Measurements from ENCODE around the gene RPL6.
"Not testable (repeated sequence)": the region's sequence is repeated elsewhere in the genome, so short reads cannot be mapped to it uniquely, and the experiment has no call there.

The RPL6 gene

GRCh38 chr12:112409064-112409905 is at the start of gene RPL6:
TSS of gene RPL6 (minus strand) at chr12:112409605. CDS start at chr12:112408656, 949 bp downstream.
- DNase-seq (ENCODE audit: low spot score) = peak; percentile 85

- no peak for DNase-seq (ENCODE audit: low spot score)
Measured at GRCh38 chr12:112458751-112459150, 49.3 kb upstream of the RPL6 start.

GRCh38 chr12:112458330-112458729 is 48.9 kb upstream of the RPL6 start:
- no peak for DNase-seq (ENCODE audit: low spot score)

GRCh38 chr12:112457142-112457541 is 47.7 kb upstream of the RPL6 start:
- DNase-seq (ENCODE audit: low spot score) = not testable (repeated sequence)

- no peak for DNase-seq (ENCODE audit: low spot score)
Measured at GRCh38 chr12:112456029-112456428, 46.6 kb upstream of the RPL6 start.

GRCh38 chr12:112450725-112451124 is 41.3 kb upstream of the RPL6 start:
- no peak for DNase-seq (ENCODE audit: low spot score)

- not testable (repeated sequence) for DNase-seq (ENCODE audit: low spot score)
Measured at GRCh38 chr12:112448165-112448564, 38.8 kb upstream of the RPL6 start.

- no peak for DNase-seq (ENCODE audit: low spot score)
Measured at GRCh38 chr12:112447106-112447505, 37.7 kb upstream of the RPL6 start.

GRCh38 chr12:112446008-112446725 is 36.8 kb upstream of the RPL6 start:
- DNase-seq (ENCODE audit: low spot score) = no peak

GRCh38 chr12:112443916-112444315 is 34.5 kb upstream of the RPL6 start:
- no peak for DNase-seq (ENCODE audit: low spot score)

- not testable (repeated sequence) for DNase-seq (ENCODE audit: low spot score)
Measured at GRCh38 chr12:112440653-112441052, 31.2 kb upstream of the RPL6 start.

- DNase-seq (ENCODE audit: low spot score) = no peak
Measured at GRCh38 chr12:112439769-112440168, 30.4 kb upstream of the RPL6 start.

GRCh38 chr12:112438645-112439044 is 29.2 kb upstream of the RPL6 start:
- DNase-seq (ENCODE audit: low spot score) = not testable (repeated sequence)

- DNase-seq (ENCODE audit: low spot score) = no peak
Measured at GRCh38 chr12:112433551-112433950, 24.1 kb upstream of the RPL6 start.

GRCh38 chr12:112431965-112432364 is 22.6 kb upstream of the RPL6 start:
- no peak for DNase-seq (ENCODE audit: low spot score)

GRCh38 chr12:112430929-112431328 is 21.5 kb upstream of the RPL6 start:
- no peak for DNase-seq (ENCODE audit: low spot score)

- no peak for DNase-seq (ENCODE audit: low spot score)
Measured at GRCh38 chr12:112427760-112428159, 18.4 kb upstream of the RPL6 start.

- DNase-seq (ENCODE audit: low spot score) = no peak
Measured at GRCh38 chr12:112425582-112426382, 16.4 kb upstream of the RPL6 start.

GRCh38 chr12:112424126-112424525 is 14.7 kb upstream of the RPL6 start:
- no peak for DNase-seq (ENCODE audit: low spot score)

GRCh38 chr12:112422531-112422930 is 13.1 kb upstream of the RPL6 start:
- no peak for DNase-seq (ENCODE audit: low spot score)

GRCh38 chr12:112421363-112421762 is 12.0 kb upstream of the RPL6 start:
- DNase-seq (ENCODE audit: low spot score) = no peak

- no peak for DNase-seq (ENCODE audit: low spot score)
Measured at GRCh38 chr12:112420740-112421139, 11.3 kb upstream of the RPL6 start.
